GM15510 (cell line): ENCODE results near the gene FAM174B.

Experiments used
- POLR2A ChIP-seq: IDR thresholded peaks from 3 replicates; pipeline ENCODE4 v1.6.1; 2011; ENCODE audit warnings: borderline replicate concordance; ENCODE audit not compliant: insufficient read length; ENCODE audit errors: extremely low read depth

Gene FAM174B

DNA sequence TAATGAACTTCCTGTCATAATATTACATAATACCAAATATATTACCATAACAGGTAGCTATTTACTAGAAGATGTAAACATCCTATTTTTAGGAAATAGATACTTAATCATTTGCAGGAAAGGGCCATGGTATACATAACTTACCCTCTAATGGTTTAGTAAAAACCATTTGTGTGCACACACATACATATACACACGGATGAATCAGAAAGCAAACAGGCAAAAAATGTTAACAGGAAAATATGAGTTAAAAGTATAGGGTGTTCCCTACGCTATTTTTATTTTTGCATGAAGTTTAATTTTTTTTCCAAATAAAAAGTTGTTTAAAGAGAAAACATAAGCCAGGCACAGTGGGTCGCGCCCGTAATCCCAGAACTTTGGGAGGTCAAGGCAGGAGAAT lies 34.6 kb downstream of the FAM174B start:
- no peak for TF ChIP-seq POLR2A

GRCh38 chr15:92619145-92620101 lies 36.2 kb downstream of the FAM174B start:
- TF ChIP-seq POLR2A: no peak

GRCh38 chr15:92617549-92618520 lies 37.7 kb downstream of the FAM174B start:
- TF ChIP-seq POLR2A: no peak

GRCh38 chr15:92616621-92617548 lies 38.7 kb downstream of the FAM174B start:
- TF ChIP-seq POLR2A: no peak

GRCh38 chr15:92614791-92615785 lies 40.5 kb downstream of the FAM174B start:
- no peak for TF ChIP-seq POLR2A

DNA sequence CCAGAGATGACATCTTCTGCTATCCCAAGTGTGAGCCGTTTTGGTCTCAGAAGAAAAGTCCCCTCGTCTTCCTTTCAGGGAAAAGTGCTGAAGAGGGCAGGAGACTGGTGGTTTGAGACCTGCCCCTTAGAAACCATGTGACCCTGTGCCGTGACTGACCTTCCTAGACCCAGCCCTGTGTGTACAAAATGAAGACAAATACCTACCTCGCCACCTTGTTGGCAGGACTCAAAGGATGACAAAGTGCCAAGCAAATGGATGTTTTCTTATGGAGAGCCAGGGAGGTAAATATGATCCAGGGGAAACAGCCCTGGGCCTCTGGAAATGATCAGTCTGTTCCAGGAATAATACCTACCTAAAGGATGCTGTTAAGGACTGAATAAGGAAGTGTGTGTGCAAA lies 41.3 kb downstream of the FAM174B start:
- TF ChIP-seq POLR2A: no peak

DNA sequence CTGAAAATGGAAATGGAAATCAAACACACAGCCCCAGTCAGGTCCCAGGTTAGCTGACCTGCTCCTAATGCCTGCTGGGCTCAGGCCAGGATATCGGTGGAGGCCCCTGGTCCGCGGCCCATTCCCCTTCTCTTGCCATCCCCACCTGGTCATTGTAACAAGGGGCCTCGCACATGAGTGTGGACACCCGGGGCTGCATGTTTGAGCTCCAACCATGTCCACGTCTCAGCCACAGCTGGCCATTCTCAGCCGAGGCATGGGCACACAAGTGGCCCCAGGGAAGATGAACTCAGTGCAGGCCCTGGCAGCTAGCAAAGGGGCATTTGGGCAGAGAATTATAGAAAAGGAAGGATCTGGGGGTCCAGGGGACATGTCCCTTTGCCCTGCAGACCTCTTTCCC lies 41.7 kb downstream of the FAM174B start:
- no peak for TF ChIP-seq POLR2A

DNA sequence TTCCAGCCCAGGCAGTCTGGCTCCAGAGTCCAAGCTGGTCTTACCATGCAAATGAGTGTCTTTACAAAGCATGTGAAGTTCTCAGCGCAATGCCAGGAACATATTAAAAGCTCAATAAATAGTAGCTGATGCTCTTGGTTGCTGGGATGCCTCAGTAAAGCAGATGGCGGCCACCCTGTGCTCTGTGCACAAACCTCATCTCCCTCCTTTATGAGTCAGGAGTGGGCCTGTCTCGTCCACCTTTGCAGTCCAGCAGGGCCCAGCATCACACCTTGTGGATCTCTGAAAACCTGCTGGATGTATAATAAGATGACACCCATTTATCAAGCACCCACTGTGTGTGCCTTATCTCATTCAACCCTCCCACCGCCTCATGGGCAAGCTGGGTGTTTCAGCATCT lies 42.7 kb downstream of the FAM174B start:
- no peak for TF ChIP-seq POLR2A

GRCh38 chr15:92611995-92612745 lies 43.4 kb downstream of the FAM174B start:
- TF ChIP-seq POLR2A: no peak

DNA sequence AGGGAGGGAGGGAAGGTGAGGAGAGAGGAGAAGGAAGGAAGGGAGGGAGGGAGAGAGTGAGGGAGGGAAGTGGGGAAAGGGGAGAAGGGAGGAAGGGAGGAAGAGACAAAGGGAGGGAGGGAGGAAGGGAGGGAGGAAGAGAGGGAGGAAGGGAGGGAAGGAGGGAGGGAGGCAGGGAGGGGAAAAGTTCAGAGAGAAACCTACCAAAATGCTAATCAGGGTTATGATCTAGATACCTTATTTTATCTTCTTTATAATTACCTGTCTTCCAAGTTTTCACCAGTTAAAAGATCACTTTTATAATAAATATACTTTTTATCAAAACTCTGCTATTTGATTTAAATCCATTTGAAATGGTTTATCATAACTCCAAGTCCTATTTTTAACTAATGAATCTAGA lies 44.4 kb downstream of the FAM174B start:
- no peak for TF ChIP-seq POLR2A

DNA sequence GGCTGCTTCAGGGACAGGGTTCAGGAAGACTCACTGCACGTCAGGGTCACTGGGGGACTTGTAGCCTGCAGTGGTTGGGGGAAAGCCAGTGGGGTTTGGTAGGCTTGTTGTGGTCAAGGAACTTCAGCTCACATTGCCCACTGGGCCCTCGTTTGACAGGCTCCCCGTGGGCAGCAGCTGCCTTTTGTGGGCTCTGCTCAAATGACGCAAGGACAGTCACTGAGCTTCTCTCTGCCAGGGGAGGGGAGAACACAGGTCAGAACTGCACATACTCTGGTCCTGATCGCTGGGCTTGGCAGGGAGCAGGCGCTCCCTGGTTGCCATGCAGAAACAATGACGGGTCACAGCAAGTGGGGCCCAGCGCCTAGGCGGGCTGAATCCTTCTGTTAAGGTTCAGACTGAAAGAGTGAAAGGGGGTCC lies 45.5 kb downstream of the FAM174B start:
- no peak for TF ChIP-seq POLR2A
